GM21619 (cell line): ENCODE measurements around the gene TFAP2B.

Experiments used
- ATAC-seq: cut with Tn5 transposase; IDR thresholded peaks from one replicate; pipeline ENCODE4 v1.9.1; 2021; ENCODE audit not compliant: unreplicated experiment

Gene TFAP2B

GRCh38 chr6:50847890-50848594 is 29.4 kb downstream of the TFAP2B start:
- no peak for ATAC-seq

GRCh38 chr6:50848989-50849795 is 30.5 kb downstream of the TFAP2B start:
- no peak for ATAC-seq

GRCh38 chr6:50849796-50850180 is 31.1 kb downstream of the TFAP2B start:
- no peak for ATAC-seq

- ATAC-seq: no peak
These were observed 31.8 kb downstream of the TFAP2B start for GRCh38 chr6:50850223-50851048.

GRCh38 chr6:50851049-50851845 is 32.6 kb downstream of the TFAP2B start:
- no peak for ATAC-seq

- ATAC-seq: no peak
These were observed 35.3 kb downstream of the TFAP2B start for GRCh38 chr6:50853939-50854338.

- ATAC-seq: no peak
These were observed 43.0 kb downstream of the TFAP2B start for GRCh38 chr6:50861692-50862091.

GRCh38 chr6:50862176-50862575 is 43.5 kb downstream of the TFAP2B start:
- ATAC-seq: no peak

GRCh38 chr6:50864601-50865000 is 45.9 kb downstream of the TFAP2B start:
- ATAC-seq: no peak

- no peak for ATAC-seq
These were observed 49.8 kb downstream of the TFAP2B start for GRCh38 chr6:50868466-50868865.

GRCh38 chr6:50873167-50873566 is 54.5 kb downstream of the TFAP2B start:
- no peak for ATAC-seq

- no peak for ATAC-seq
These were observed 65.7 kb downstream of the TFAP2B start for GRCh38 chr6:50884364-50884763.

- ATAC-seq: no peak
These were observed 68.4 kb downstream of the TFAP2B start for GRCh38 chr6:50887112-50887511.

GRCh38 chr6:50889497-50889896 is 70.8 kb downstream of the TFAP2B start:
- no peak for ATAC-seq

GRCh38 chr6:50889935-50890334 is 71.3 kb downstream of the TFAP2B start:
- ATAC-seq: no peak

GRCh38 chr6:50890579-50890978 is 71.9 kb downstream of the TFAP2B start:
- ATAC-seq: no peak

GRCh38 chr6:50891290-50891689 is 72.6 kb downstream of the TFAP2B start:
- ATAC-seq: no peak
